ENCODE measurements around the gene C11orf52. TPM values are rescaled to one million over a fixed set of nuclear protein-coding genes. Genes with fewer than 3 reads are reported as not detected.

C11orf52 gene
- total RNA-seq, 2 experiments from 2014 or later = not detected

GRCh38 chr11:111976119-111976766, 57.5 kb downstream of the C11orf52 start:
- H3K4me1 Mint-ChIP-seq (ENCODE audit: low read depth) = peaks cover 4% of the 10 kb centered on the region

More at GRCh38 chr11:111976119-111976766, 57.5 kb downstream of the C11orf52 start:
- Mint-ChIP-seq H3K27me3 (peaks cover 32% of the 10 kb centered on the region), H3K9me3 (no peaks in the 10 kb centered on the region), H3K4me3 (peak overlapping the region; percentile 28), H3K27ac (no peak overlapping the region), H3K36me3 (ENCODE audit: low read depth) (no peaks in the 10 kb centered on the region)
- CTCF ChIA-PET = interaction anchor here (1.0 to 10.3 kb wide), 4 partner anchors 9 to 50 kb away, joined by 3 to 223 read pairs (median 3); partner anchors contain the start of gene DIXDC1
- DNase-seq = no peak
- POLR2A ChIA-PET = no interaction called here
- TF ChIP-seq CTCF (IDR thresholded peaks at IDR 0.05) = no peak
- intact Hi-C loops (cut with micrococcal nuclease) = loop anchor here (5.0 kb wide), 2 partner anchors 39 to 99 kb away; partner anchors contain the start of genes CFAP68, DIXDC1 and FDXACB1
- ATAC-seq = no peak

Other genes with a start within 250 kb of the C11orf52 start
- gene PPP2R1B, start 152.5 kb upstream of the C11orf52 start, total RNA-seq = 10 to 100 TPM; 49.7 to 54.0 TPM
- gene ALG9, start 47.3 kb upstream of the C11orf52 start, total RNA-seq = 10 to 100 TPM; 32.0 to 36.6 TPM
- gene FDXACB1, start 39.7 kb upstream of the C11orf52 start, total RNA-seq = 1 to 10 TPM; 6.9 to 7.1 TPM
- 10 to 100 TPM; 38.6 to 39.1 TPM for gene CFAP68, start 39.4 kb upstream of the C11orf52 start, total RNA-seq
- gene CRYAB, start 7.1 kb upstream of the C11orf52 start, total RNA-seq = not detected
- gene HSPB2, start 6.2 kb upstream of the C11orf52 start, total RNA-seq = not detected
- 1 to 10 TPM; 9.1 to 9.4 TPM for gene DIXDC1, start 18.4 kb downstream of the C11orf52 start, total RNA-seq
- gene DLAT, start 106.5 kb downstream of the C11orf52 start, total RNA-seq = 10 to 100 TPM; 50.3 to 51.4 TPM
- gene PIH1D2, start 155.1 kb downstream of the C11orf52 start, total RNA-seq = under 1 TPM; 0.61 to 0.67 TPM
- gene NKAPD1, start 155.4 kb downstream of the C11orf52 start, total RNA-seq = 10 to 100 TPM; 20.8 to 22.6 TPM
- gene TIMM8B, start 167.8 kb downstream of the C11orf52 start, total RNA-seq = 10 to 100 TPM; 52.9 to 54.1 TPM
- gene SDHD, start 168.0 kb downstream of the C11orf52 start, total RNA-seq = 100 to 1,000 TPM; 100 to 101 TPM
- not detected for gene IL18, start 245.2 kb downstream of the C11orf52 start, total RNA-seq
- gene TEX12, start 248.5 kb downstream of the C11orf52 start, total RNA-seq = not detected

All from activated CD8-positive, alpha-beta T cell treated with anti-CD3 and anti-CD28 coated beads for 36 hours (primary cell).